Activated CD8-positive, alpha-beta memory T cell treated with anti-CD3 and anti-CD28 coated beads, Interleukin-2, amount 50 U/mL, for 4 hours (primary cell): ENCODE results near the gene ITGA7.

Experiments used
- DNase-seq: peaks from one replicate; pipeline ENCODE4 v3.0.0-alpha.2; 2020

The ITGA7 gene

GRCh38 chr12:55707841-55708694 lies at the start of gene ITGA7:
ITGA7 (minus strand) TSS chr12:55707904; CDS start chr12:55707682, 222 bp downstream.
- peak; percentile 69 for DNase-seq

DNA sequence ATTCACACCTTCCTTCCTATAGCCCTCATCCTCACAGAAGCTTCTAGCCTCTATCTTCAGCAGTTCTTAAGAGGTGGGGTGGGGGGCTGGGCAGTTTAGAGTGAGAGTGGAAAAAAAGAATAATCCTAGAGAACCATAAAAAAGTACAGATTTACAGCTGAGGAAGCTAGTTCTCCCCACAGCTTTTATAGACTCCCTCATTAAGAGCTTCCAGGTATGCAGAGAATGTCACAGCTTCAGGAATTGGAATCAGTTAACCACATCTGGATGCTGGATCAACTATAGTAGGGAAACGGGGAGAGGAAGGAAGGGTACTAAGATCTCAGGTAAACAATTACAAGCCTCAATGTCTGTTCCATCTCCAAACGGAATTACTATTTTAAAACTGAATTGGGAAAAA lies 47.5 kb upstream of the ITGA7 start:
- no peak for DNase-seq

DNA sequence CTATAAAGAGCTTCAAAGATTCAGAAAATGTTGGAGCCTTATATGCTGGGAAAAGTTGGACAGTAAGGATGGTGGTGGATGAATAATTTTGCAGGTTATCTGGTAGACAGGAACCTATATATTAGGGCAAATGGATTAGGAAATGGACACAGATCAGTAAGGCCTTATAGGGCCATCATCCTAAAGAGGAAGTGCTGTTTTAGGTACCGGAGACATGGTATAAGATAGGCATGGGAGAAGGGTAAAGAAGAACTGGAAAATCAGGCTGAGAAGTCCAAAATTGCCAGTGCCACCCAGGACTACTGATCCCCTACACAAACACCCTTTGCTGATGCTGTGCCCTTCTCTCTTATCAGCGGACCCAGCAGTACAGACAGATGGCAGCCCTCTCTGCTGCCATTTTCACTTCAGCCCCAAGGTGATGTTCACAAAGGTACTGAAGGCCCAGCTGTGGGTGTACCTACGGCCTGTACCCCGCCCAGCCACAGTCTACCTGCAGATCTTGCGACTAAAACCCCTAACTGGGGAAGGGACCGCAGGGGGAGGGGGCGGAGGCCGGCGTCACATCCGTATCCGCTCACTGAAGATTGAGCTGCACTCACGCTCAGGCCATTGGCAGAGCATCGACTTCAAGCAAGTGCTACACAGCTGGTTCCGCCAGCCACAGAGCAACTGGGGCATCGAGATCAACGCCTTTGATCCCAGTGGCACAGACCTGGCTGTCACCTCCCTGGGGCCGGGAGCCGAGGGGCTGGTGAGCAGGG lies 40.7 kb upstream of the ITGA7 start:
- no peak for DNase-seq

DNA sequence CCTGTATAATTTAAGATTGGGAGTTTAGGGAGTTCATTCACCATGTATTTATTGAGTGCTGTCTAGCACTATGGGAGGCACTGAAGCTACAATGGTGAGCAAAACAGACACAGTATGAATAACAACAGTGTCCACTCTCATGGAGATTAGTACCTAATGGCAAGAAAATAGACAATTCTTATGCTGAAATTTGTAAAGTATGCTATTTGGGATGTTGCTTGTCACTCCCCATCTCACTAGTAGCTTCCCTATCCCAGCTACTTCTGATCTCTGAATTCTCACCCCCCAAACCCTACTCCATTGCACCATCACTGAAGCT lies 39.2 kb upstream of the ITGA7 start:
- DNase-seq = no peak

DNA sequence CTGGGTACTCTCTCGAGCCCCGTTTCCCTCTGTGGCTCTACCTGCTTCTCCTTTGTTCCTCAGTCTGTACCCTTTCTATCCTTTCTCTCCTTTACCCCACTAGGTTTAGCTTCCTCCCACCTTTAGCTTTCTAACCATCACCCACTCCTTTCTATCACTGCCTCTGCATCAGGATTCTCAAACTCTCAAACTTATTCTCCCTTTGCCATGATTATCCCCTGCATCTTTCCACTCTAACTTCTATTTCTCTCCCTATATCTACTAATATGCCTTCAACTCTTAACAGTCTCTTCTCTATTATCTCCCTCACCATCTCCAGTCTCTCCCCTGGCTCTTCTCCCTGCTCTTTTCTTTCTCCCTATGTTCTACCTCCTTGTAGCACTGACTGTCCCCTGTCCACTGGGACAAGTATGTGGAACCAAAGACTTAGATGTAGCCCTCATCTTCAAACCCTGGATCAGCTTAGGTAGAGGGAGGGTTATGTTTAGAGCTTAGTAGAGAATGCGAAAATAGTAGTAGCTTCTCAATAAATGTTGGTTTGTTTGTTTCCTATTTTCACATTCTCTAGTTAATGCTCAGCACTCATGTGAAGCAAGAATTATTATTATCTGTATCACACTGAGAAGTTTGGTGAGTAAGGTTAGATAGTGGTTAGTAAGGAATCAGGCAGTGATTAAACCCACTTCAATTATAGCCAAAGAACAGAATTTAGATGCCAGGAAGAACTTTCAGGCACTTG lies 38.6 kb upstream of the ITGA7 start:
- no peak for DNase-seq

- DNase-seq = no peak
Measured at GRCh38 chr12:55745361-55746173, 37.9 kb upstream of the ITGA7 start.

GRCh38 chr12:55744340-55745030 lies 36.8 kb upstream of the ITGA7 start:
- DNase-seq = no peak

DNA sequence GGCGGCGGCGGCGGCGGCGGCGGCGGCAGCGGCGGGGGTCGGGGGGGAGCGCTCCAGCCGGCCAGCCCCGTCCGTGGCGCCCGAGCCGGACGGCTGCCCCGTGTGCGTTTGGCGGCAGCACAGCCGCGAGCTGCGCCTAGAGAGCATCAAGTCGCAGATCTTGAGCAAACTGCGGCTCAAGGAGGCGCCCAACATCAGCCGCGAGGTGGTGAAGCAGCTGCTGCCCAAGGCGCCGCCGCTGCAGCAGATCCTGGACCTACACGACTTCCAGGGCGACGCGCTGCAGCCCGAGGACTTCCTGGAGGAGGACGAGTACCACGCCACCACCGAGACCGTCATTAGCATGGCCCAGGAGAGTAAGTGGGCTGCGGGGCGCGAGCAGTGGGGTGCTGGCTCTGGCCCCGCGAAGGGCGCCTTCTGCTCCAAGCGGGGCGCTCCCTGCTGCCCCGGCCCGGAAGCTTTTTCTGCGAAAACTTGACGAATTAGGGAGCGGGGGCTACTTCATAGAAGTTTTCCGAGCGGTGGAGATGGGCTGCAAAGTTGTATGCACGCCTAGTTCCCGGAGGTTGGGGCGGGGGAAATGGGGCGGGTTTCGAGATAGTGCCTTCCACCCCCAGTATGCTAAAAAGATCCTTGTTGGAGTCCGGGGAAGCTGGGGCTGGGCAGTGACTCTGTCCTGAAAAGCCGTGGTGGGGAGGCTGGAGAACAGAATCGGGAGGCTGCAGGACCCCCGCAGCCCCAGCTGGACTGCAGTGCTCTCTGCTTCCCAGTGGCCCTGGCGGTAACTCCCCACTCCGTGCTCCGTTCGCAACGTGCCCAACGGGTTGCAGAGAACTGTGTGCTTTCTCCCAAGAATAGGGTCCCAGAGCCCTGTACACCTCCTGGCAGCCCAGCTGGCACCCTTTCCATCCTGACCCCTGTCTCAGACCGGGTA lies 36.0 kb upstream of the ITGA7 start:
- peak; percentile 48 for DNase-seq

DNA sequence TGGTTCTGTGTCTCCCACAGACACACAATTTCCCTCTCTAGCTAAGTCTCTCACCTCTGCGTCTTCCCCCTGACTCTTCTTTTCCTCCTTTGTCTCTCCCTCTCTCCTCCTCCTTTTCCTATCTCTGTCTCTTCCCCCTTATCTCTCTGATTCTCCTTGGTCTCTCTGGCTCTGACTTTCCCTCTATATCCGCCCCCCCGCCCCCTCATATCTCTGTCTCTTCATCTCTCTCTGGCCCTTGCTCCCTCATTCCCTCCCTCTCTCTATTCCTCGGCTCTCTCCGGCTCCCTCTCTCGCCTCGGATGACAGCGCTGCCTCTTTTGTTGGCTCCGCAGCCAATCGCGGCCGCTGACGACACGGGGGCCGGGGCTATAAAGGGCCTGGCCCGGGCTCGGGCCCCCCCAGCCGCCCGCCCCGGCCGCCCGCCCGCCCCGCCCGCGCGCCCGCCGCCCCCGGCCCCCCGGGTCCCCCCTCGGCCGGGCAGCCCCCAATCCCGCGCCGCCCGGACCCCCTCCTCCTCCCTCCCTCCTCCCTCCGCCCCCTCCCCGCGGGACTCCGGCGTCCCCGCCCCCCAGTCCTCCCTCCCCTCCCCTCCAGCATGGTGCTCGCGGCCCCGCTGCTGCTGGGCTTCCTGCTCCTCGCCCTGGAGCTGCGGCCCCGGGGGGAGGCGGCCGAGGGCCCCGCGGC lies 35.2 kb upstream of the ITGA7 start, which contains the start of gene GDF11:
TSS of gene GDF11 (plus strand) at position 404 of the 687 bp plus-strand sequence. CDS start at position 599, 195 bp downstream.
- peak; percentile 74 for DNase-seq

GRCh38 chr12:55741931-55742680 lies 34.4 kb upstream of the ITGA7 start:
- no peak for DNase-seq

- no peak for DNase-seq
Measured at GRCh38 chr12:55739025-55739378, 31.3 kb upstream of the ITGA7 start.

- DNase-seq = peak; percentile 76
Measured at GRCh38 chr12:55738123-55739024, 30.7 kb upstream of the ITGA7 start.

DNA sequence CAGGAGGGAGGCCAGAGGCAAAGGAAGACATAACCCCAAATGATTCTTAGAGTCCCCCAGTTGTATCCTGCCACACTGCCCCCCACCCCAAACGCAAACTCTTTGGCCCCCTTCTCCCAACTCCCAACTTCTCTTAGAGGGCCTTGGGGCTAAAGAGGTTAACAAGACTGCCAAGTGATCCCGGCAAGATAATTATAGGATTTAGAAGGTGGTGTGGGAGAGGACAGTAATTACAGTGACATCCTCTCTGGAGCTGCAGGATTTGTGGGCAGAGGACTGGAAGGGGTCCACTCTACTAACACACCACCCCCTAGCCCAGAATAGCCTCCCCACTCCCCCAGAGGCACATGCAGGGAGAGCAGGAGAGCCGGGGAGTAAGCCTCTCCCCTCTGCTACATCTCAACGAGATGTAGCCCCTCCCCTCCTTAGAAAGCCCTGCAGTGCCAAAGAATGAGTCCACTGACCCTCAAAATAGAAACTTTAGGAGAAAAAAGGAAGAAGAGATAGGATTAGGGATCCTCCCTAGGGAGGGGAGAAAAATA lies 29.9 kb upstream of the ITGA7 start:
- DNase-seq = no peak

- peak; percentile 60 for DNase-seq
Measured at GRCh38 chr12:55736780-55737580, 29.3 kb upstream of the ITGA7 start.

GRCh38 chr12:55736076-55736475 lies 28.4 kb upstream of the ITGA7 start:
- DNase-seq = no peak

DNA sequence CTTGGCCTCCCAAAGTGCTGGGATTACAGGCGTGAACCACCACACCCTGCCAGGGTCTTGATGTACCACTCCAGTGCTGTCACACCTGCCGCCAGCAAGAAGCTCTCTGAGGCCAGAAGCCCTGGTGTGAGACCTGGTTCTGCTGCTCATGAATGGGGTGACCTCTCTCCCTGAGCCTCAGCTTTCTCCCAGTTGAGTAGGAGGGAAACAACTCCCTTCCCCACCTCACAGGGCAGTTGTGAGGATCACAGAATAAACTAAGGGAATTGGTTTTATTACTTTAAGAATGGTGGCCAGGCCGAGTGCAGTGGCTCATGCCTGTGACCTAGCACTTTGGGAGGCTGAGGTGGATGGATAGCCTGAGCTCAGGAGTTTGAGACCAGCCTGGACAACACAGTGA lies 26.9 kb upstream of the ITGA7 start:
- no peak for DNase-seq

GRCh38 chr12:55733858-55734257 lies 26.2 kb upstream of the ITGA7 start:
- no peak for DNase-seq
